Type B pancreatic cell (in vitro differentiated cells): ENCODE measurements around the gene ANKRD23. TPM values are rescaled to one million over a fixed set of nuclear protein-coding genes. Genes with fewer than 3 reads are reported as not detected.
"Not testable (repeated sequence)": the region's sequence is repeated elsewhere in the genome, so short reads cannot be mapped to it uniquely, and the experiment has no call there.

Experiments
- DNase-seq: peaks from one replicate; pipeline ENCODE4 v3.0.0; 2021; ENCODE audit warnings: mixed read lengths; ENCODE audit not compliant: unreplicated experiment; ENCODE audit errors: extremely low spot score
- H3K27ac Mint-ChIP-seq: 2 replicates; pipeline ENCODE4 v1.8.0; 2021; ENCODE audit warnings: mild to moderate bottlenecking, mixed read lengths
- H3K27me3 Mint-ChIP-seq: 2 replicates; pipeline ENCODE4 v1.8.0; 2021; ENCODE audit warnings: mixed read lengths
- H3K36me3 Mint-ChIP-seq: 2 replicates; pipeline ENCODE4 v1.8.0; 2021; ENCODE audit warnings: mixed read lengths
- H3K4me1 Mint-ChIP-seq: one replicate; pipeline ENCODE4 v1.8.0; 2021; ENCODE audit warnings: mixed read lengths; ENCODE audit not compliant: unreplicated experiment
- H3K4me3 Mint-ChIP-seq: 2 replicates; pipeline ENCODE4 v1.8.0; 2021; ENCODE audit warnings: mild to moderate bottlenecking, mixed read lengths
- H3K9me3 Mint-ChIP-seq: 2 replicates; pipeline ENCODE4 v1.8.0; 2021; ENCODE audit warnings: mixed read lengths
- total RNA-seq: library from RNA; stranded (reverse); gene quantifications from 2 replicates; pipeline ENCODE4 v1.2.1, GENCODE V29; 2021; ENCODE audit warnings: low replicate concordance
- TF ChIP-seq, protein P1 (sequence below): fragments of 200-600 bp; sonication (generic); conservative IDR thresholded peaks from 2 replicates; pipeline ENCODE4 v1.5.0; 2021; ENCODE audit warnings: antibody characterized with exemption, mild to moderate bottlenecking

ANKRD23 gene
- total RNA-seq, 1 donor from 2014 or later, result 8.1 TPM

DNA sequence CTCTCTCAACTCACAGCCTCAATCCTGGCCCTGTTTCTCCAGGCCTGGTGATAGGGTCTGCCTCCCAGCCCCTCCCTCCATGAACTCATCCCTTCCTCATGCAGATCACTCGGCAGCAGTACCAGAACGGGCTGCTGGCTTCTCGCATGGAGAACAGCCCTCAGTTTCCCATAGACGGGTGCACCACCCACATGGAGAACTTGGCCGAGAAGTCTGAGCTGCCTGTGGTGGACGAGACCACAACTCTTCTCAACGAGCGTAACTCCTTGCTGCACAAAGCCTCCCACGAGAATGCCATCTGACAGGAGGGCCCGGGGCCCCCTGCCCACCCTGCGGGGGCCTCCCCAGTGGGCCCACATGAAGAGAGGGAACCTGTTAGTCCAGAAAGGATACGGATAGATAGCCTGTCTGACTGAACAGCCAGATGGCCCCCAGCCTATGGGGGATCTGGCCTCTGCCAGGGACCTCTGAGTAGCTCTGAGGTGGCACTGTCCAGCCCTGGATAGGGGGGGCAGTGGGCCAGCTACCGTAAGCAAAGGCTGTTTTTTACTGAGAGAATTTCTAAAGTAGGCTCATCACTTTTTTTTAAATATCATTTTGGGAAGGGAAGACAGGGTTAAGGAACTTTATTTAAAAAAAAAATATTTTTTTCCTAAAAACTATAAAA lies 34.5 kb downstream of the ANKRD23 start:
- H3K9me3 Mint-ChIP-seq, result no peaks in the 10 kb centered on the region

DNA sequence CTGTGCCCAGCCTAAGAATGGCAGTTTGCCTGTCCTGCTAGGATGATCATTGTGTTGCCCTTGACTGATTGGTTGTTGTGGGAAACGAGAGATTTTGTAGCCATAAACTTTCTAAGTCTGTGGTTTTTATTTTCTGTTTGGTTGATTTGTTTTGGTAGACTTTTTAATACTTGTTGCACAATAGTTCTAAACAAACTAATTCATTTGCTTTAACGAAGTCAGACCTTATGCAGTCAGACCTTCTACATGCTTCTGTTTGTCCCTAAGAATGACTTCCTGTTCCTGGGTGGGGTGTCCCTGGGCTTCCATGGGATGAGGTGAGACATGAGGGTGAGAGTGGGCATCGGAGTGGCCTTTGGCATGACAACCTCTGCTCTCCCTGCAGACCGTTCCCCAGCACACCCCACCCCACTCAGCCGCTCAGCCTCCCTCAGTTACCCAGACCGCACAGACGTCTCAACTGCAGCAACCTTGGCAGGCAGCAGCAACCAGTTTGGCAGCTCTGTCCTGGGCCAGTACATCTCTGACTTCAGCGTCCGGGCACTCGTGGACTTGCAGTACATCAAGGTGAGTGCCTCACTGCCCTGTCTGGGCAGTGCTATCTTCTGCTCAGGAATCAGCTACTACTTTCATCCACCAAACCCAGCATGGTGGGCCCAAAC lies 35.5 kb downstream of the ANKRD23 start:
- DNase-seq, result no peak
- Mint-ChIP-seq H3K4me3 (no peak overlapping the region), H3K27ac (no peak overlapping the region), H3K36me3 (peaks cover 14% of the 10 kb centered on the region), H3K4me1 (no peaks in the 10 kb centered on the region), H3K9me3 (no peaks in the 10 kb centered on the region), H3K27me3 (no peaks in the 10 kb centered on the region)
- TF ChIP-seq, protein P1, sequence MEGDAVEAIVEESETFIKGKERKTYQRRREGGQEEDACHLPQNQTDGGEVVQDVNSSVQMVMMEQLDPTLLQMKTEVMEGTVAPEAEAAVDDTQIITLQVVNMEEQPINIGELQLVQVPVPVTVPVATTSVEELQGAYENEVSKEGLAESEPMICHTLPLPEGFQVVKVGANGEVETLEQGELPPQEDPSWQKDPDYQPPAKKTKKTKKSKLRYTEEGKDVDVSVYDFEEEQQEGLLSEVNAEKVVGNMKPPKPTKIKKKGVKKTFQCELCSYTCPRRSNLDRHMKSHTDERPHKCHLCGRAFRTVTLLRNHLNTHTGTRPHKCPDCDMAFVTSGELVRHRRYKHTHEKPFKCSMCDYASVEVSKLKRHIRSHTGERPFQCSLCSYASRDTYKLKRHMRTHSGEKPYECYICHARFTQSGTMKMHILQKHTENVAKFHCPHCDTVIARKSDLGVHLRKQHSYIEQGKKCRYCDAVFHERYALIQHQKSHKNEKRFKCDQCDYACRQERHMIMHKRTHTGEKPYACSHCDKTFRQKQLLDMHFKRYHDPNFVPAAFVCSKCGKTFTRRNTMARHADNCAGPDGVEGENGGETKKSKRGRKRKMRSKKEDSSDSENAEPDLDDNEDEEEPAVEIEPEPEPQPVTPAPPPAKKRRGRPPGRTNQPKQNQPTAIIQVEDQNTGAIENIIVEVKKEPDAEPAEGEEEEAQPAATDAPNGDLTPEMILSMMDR, result no peak

More for the DNA sequence above, 34.5 kb downstream of the ANKRD23 start:
- Mint-ChIP-seq H3K27me3 (no peaks in the 10 kb centered on the region), H3K36me3 (peaks cover 14% of the 10 kb centered on the region), H3K4me3 (no peak overlapping the region), H3K27ac (no peak overlapping the region), H3K4me1 (no peaks in the 10 kb centered on the region)
- no peak for DNase-seq
- TF ChIP-seq, protein P1, result no peak

DNA sequence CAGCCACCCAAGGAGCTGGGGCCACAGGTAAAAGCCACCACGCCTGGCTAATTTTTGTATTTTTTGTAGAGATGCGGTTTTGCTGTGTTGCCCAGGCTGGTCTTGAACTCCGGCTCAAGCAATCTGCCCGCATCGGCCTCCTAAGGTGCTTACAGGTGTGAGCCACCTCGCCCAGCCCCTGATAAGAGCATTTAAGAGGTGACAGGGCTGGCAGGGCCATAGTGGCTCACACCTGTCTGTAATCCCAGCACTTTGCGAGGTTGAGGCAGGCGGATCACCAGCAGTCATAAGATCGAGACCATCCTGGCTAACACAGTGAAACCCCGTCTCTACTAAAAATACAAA lies 36.7 kb downstream of the ANKRD23 start:
- TF ChIP-seq, protein P1, result no peak
- Mint-ChIP-seq H3K27ac (no peak overlapping the region), H3K36me3 (peaks cover 10% of the 10 kb centered on the region), H3K9me3 (no peaks in the 10 kb centered on the region), H3K27me3 (no peaks in the 10 kb centered on the region), H3K4me1 (no peaks in the 10 kb centered on the region), H3K4me3 (no peak overlapping the region)
- no peak for DNase-seq

DNA sequence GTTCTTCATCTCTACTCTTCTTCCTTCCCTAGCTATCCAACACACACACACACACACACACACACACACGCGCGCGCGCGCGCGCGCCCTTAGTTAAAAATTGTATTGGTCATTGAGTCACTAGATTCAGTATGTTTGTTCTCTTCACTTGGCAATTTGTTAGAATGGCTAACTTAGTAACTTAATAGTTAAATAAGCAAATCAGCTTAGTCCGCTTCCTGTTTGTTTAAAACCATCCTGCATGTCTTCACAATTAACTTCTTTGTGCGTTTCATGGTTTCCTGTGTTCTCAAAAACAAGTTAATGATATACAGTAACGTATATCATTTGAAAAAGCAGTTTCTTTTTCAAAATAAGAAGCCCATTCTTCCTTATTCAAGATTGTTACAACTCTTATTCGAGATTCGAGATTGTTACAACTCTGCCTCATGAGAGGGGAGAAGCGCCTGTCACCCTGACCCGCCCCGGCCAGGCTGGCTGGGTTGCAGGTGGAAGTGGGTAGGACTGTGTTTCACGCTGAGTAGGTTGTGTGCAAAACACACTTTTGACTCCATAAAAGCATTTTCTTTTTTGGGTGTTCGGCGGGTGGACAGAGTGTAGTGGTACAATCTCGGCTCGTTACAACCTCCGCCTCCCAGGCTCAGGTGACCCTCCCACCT lies 37.2 kb downstream of the ANKRD23 start:
- H3K4me3 Mint-ChIP-seq, result no peak overlapping the region
- H3K27ac Mint-ChIP-seq, result no peak overlapping the region
- DNase-seq, result no peak
- H3K4me1 Mint-ChIP-seq, result no peaks in the 10 kb centered on the region
- H3K36me3 Mint-ChIP-seq, result peaks cover 10% of the 10 kb centered on the region
- no peaks in the 10 kb centered on the region for H3K9me3 Mint-ChIP-seq
- TF ChIP-seq, protein P1, result no peak
- H3K27me3 Mint-ChIP-seq, result no peaks in the 10 kb centered on the region

DNA sequence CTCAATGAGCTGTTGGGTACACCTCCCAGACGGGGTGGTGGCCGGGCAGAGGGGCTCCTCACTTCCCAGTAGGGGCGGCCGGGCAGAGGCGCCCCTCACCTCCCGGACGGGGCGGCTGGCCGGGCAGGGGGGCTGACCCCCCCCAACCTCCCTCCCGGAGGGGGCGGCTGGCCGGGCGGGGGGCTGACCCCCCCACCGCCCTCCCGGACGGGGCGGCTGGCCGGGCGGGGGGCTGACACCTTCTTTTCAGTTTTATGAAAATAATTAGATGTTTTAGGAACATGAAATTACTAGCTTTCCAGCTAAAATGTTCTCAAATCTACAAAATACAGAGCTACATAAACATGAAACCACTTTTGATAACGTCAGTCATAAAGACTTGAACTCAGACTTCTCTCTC lies 37.9 kb downstream of the ANKRD23 start:
- not testable (repeated sequence) for H3K27me3 Mint-ChIP-seq, H3K4me3 Mint-ChIP-seq, DNase-seq, H3K9me3 Mint-ChIP-seq, H3K4me1 Mint-ChIP-seq, H3K27ac Mint-ChIP-seq
- peaks cover 10% of the 10 kb centered on the region for H3K36me3 Mint-ChIP-seq

DNA sequence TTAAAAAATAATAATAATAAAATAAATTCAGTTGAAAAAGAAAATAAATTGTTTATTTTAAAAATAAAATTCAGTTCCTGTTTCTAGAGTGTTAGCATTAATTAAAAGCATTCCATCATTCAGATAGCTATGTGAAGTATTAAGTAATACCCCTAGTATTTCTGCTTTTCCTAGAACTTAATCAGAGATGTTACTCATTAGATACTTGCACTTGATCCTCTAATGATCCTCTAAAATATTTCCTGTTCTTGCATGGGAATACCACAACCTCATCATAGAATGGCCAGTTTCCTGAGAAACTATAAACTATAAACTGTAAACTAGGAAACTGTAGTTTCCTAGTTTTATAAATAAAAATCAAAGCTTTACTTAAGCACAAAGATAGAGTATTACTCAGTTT lies 38.8 kb downstream of the ANKRD23 start:
- Mint-ChIP-seq H3K27me3 (no peaks in the 10 kb centered on the region), H3K27ac (no peak overlapping the region), H3K9me3 (no peaks in the 10 kb centered on the region), H3K4me3 (no peak overlapping the region), H3K36me3 (peaks cover 10% of the 10 kb centered on the region), H3K4me1 (no peaks in the 10 kb centered on the region)
- no peak for DNase-seq
- TF ChIP-seq, protein P1, result no peak
